CD14-positive monocyte (primary cell): ENCODE measurements around the gene CTCF. TPM values are rescaled to one million over a fixed set of nuclear protein-coding genes. Genes with fewer than 3 reads are reported as not detected.

Experiments
- DNase-seq, 3 donors: peaks; one replicate each; pipeline ENCODE4 v3.0.0-alpha.2; 2011 to 2022
- H2AFZ ChIP-seq: 2 replicates; pipeline ENCODE4 v1.6.0; 2012; ENCODE audit warnings: mild to moderate bottlenecking, low read depth, low read length, inconsistent platforms; ENCODE audit not compliant: insufficient read depth, poor library complexity, severe bottlenecking
- H3K27ac ChIP-seq, 2 donors: 1 replicate in 1 of 2; 2 replicates in 1 of 2; pipeline ENCODE4 v1.5.1; 2012 to 2013; ENCODE audit warnings: low read length in 2 of 2, control low read depth in 1 of 2, inconsistent platforms in 1 of 2, low read depth in 1 of 2, mild to moderate bottlenecking in 1 of 2
- H3K27me3 ChIP-seq, 2 donors: one replicate each; pipeline versions ENCODE4 v1.6.0 to v1.6.1; 2011 to 2013; ENCODE audit warnings: low read length in 2 of 2; ENCODE audit not compliant: control insufficient read depth in 2 of 2, insufficient read depth in 2 of 2
- H3K36me3 ChIP-seq, 2 donors: replicated peaks in 1 of 2; 1 replicate in 1 of 2; 2 replicates in 1 of 2; pipeline versions ENCODE4 v1.5.1 to v1.6.1; 2012 to 2013; ENCODE audit warnings: low read length in 2 of 2, control low read depth in 1 of 2, inconsistent platforms in 1 of 2, mild to moderate bottlenecking in 1 of 2; ENCODE audit not compliant: insufficient read depth in 2 of 2, control insufficient read depth in 1 of 2
- H3K4me1 ChIP-seq, 2 donors: 1 replicate in 1 of 2; 2 replicates in 1 of 2; pipeline versions ENCODE4 v1.5.1 to v1.6.1; 2012 to 2013; ENCODE audit warnings: low read length in 2 of 2, control low read depth in 1 of 2, inconsistent platforms in 1 of 2, mild to moderate bottlenecking in 1 of 2, moderate library complexity in 1 of 2; ENCODE audit not compliant: insufficient read depth in 2 of 2, control insufficient read depth in 1 of 2
- H3K4me2 ChIP-seq: replicated peaks from 2 replicates; pipeline ENCODE3; 2012; ENCODE audit warnings: low read length, moderate library complexity, mild to moderate bottlenecking; ENCODE audit not compliant: poor library complexity, severe bottlenecking; ENCODE audit errors: extremely low read depth
- H3K4me3 ChIP-seq, 3 experiments: fragments of 200-600 bp in 1 of 3; sonication (generic) in 1 of 3; replicated peaks in 1 of 3; 1 replicate in 2 of 3; 2 replicates in 1 of 3; pipeline ENCODE4 v1.5.1; 2011 to 2013; ENCODE audit warnings: low read length in 3 of 3, mild to moderate bottlenecking in 3 of 3, control low read depth in 2 of 3, low read depth in 2 of 3, inconsistent platforms in 1 of 3, moderate library complexity in 1 of 3
- H3K79me2 ChIP-seq: 2 replicates; pipeline ENCODE4 v1.6.0; 2012; ENCODE audit warnings: mild to moderate bottlenecking, control low read depth, inconsistent platforms, low read length, moderate library complexity; ENCODE audit not compliant: insufficient read depth
- H3K9ac ChIP-seq: 2 replicates; pipeline ENCODE4 v1.6.0; 2017; ENCODE audit warnings: low read length, mild to moderate bottlenecking; ENCODE audit not compliant: insufficient read depth, poor library complexity, severe bottlenecking
- H3K9me3 ChIP-seq, 2 donors: replicated peaks in 1 of 2; 1 replicate in 1 of 2; 2 replicates in 1 of 2; pipeline versions ENCODE4 v1.5.1 to v1.6.1; 2012 to 2013; ENCODE audit warnings: low read length in 2 of 2, control low read depth in 1 of 2; ENCODE audit not compliant: control insufficient read depth in 1 of 2, insufficient read depth in 1 of 2
- H4K20me1 ChIP-seq: 2 replicates; pipeline ENCODE4 v1.6.0; 2012; ENCODE audit warnings: mild to moderate bottlenecking, low read length, control low read depth, moderate library complexity; ENCODE audit not compliant: insufficient read depth
- H3K27ac Mint-ChIP-seq, 7 donors: one replicate each; pipeline ENCODE4 v1.8.0; 2020; ENCODE audit warnings: mild to moderate bottlenecking in 7 of 7, mixed read lengths in 7 of 7, moderate library complexity in 6 of 7, inconsistent platforms in 2 of 7
- H3K27me3 Mint-ChIP-seq, 3 donors: one replicate each; pipeline ENCODE4 v1.8.0; 2021 to 2022; ENCODE audit warnings: low read depth in 3 of 3, mild to moderate bottlenecking in 3 of 3, mixed read lengths in 3 of 3, moderate library complexity in 3 of 3, inconsistent platforms in 1 of 3
- H3K36me3 Mint-ChIP-seq, 2 donors: one replicate each; pipeline ENCODE4 v1.8.0; 2020; ENCODE audit warnings: mixed read lengths in 2 of 2, inconsistent platforms in 1 of 2, mild to moderate bottlenecking in 1 of 2
- H3K4me1 Mint-ChIP-seq: one replicate; pipeline ENCODE4 v1.8.0; 2020; ENCODE audit warnings: mild to moderate bottlenecking, mixed read lengths
- H3K4me3 Mint-ChIP-seq, 2 donors: one replicate each; pipeline ENCODE4 v1.8.0; 2020; ENCODE audit warnings: mild to moderate bottlenecking in 2 of 2, mixed read lengths in 2 of 2, moderate library complexity in 1 of 2
- H3K9me3 Mint-ChIP-seq, 7 donors: one replicate each; pipeline ENCODE4 v1.8.0; 2020 to 2022; ENCODE audit warnings: mixed read lengths in 7 of 7, mild to moderate bottlenecking in 6 of 7, moderate library complexity in 6 of 7, inconsistent platforms in 2 of 7
- WGBS: methylation state at CpG from one replicate; pipeline ENCODE4 v1.1.5; 2013; ENCODE audit warnings: missing lambda C conversion rate; ENCODE audit not compliant: insufficient coverage; 5-methylcytosine and 5-hydroxymethylcytosine counted together
- intact Hi-C, 2 donors: fragments of 100-400 bp; cut with micrococcal nuclease; formaldehyde crosslinking; loops; one replicate each; pipeline versions ENCODE4 v1.15.0 to v1.15.1; 2023
- polyA plus RNA-seq, 3 donors: library from polyadenylated mRNA; depleted of rRNA in 1 of 3; unstranded in 2 of 3; stranded (reverse) in 1 of 3; fragments of 300-500 nt in 2 of 3; fragments of >200 nt in 1 of 3; fragmentation: Illumina TruSeq in 2 of 3; gene quantifications; 1 replicate in 2 of 3; 2 replicates in 1 of 3; pipeline ENCODE4 v1.2.3, GENCODE V29; 2012 to 2021
- TF ChIP-seq, protein P1 (sequence below): fragments of 200-600 bp; IDR thresholded peaks from one replicate; pipeline ENCODE4 v1.8.0; 2022; ENCODE audit warnings: antibody characterized with exemption, mild to moderate bottlenecking

Gene CTCF
- polyA plus RNA-seq, 3 donors: 8.4 to 29.9 (median 17.7) TPM

DNA sequence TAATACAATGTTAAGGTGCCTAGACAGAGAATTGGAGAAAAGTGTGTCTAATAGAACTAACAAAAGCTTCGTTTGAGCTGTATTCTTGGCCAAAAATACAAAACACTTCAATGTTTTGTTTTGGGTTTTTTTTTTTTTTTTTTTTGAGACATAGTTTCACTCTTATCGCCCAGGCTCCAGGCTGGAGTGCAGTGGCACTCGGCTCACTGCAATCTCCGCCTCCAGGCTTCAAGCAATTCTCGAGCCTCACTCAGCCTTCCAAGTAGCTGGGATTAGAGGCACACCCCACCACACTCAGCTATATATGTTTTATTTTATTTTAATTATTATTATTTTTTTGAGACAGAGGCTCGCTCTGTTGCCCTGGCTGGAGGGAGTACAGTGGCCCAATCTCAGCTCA lies 44.3 kb downstream of the CTCF start:
- H3K4me2 ChIP-seq: no peak overlapping the region
- no peaks in the 10 kb centered on the region for H3K9me3 Mint-ChIP-seq
- no peak overlapping the region for H3K9ac ChIP-seq
- peaks cover 11 to 20% of the 10 kb centered on the region in 2 donors for H3K36me3 Mint-ChIP-seq
- H3K4me1 ChIP-seq: peaks cover 6 to 9% of the 10 kb centered on the region in 2 donors
- no peaks in the 10 kb centered on the region for H3K9me3 ChIP-seq
- no peak overlapping the region for H3K27ac Mint-ChIP-seq
- H3K36me3 ChIP-seq: peaks cover 11 to 25% of the 10 kb centered on the region in 2 donors
- H3K4me3 Mint-ChIP-seq: no peak overlapping the region
- H3K27me3 Mint-ChIP-seq: peaks cover 0 to 2% (median 1%) of the 10 kb centered on the region in 3 donors
- no peak overlapping the region for H2AFZ ChIP-seq
- DNase-seq: no peak
- intact Hi-C loops: no loop called here
- H3K27ac ChIP-seq: peak overlapping the region in 1 of 2 donors; percentile 22
- TF ChIP-seq, protein P1, sequence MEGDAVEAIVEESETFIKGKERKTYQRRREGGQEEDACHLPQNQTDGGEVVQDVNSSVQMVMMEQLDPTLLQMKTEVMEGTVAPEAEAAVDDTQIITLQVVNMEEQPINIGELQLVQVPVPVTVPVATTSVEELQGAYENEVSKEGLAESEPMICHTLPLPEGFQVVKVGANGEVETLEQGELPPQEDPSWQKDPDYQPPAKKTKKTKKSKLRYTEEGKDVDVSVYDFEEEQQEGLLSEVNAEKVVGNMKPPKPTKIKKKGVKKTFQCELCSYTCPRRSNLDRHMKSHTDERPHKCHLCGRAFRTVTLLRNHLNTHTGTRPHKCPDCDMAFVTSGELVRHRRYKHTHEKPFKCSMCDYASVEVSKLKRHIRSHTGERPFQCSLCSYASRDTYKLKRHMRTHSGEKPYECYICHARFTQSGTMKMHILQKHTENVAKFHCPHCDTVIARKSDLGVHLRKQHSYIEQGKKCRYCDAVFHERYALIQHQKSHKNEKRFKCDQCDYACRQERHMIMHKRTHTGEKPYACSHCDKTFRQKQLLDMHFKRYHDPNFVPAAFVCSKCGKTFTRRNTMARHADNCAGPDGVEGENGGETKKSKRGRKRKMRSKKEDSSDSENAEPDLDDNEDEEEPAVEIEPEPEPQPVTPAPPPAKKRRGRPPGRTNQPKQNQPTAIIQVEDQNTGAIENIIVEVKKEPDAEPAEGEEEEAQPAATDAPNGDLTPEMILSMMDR: no peak
- peaks cover 96% of the 10 kb centered on the region for H3K79me2 ChIP-seq
- peaks cover 85% of the 10 kb centered on the region for H4K20me1 ChIP-seq
- peaks cover 12% of the 10 kb centered on the region for H3K4me1 Mint-ChIP-seq
- H3K4me3 ChIP-seq: no peak overlapping the region
- WGBS: 100% methylated on average over 3 of the region's 6 CpGs
- no peaks in the 10 kb centered on the region for H3K27me3 ChIP-seq

DNA sequence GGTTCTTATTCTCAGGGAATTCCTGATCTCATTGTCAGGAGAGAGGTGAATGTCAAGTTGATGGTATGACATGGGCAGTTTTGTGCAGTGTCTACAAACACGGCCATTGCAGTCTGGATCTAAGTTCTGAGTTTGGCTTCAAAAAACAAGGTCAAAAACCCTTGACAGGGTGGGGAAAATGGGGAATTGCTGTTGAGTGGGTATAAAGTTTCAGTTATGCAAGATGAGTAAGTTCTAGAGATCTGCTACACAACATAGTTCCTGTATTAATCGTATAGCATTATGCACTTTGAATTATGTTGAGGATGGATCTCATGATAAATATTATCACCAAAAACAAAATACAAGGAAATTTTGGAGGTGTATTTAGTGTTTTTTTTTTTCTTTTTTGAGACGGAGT lies 46.0 kb downstream of the CTCF start:
- Histone ChIP-seq H3K4me1 (no peaks in the 10 kb centered on the region), H4K20me1 (peaks cover 72% of the 10 kb centered on the region), H3K9me3 (no peaks in the 10 kb centered on the region), H2AFZ (no peak overlapping the region), H3K4me2 (no peak overlapping the region), H3K79me2 (peaks cover 95% of the 10 kb centered on the region), H3K9ac (no peak overlapping the region), H3K36me3 (peaks cover 26 to 43% of the 10 kb centered on the region in 2 donors), H3K27ac (no peak overlapping the region), H3K4me3 (no peak overlapping the region), H3K27me3 (no peaks in the 10 kb centered on the region)
- WGBS: no CpG with 5 or more reads among the region's 3 CpGs
- peak in 1 of 3 donors; percentile 6 for DNase-seq
- Mint-ChIP-seq H3K9me3 (peaks cover 0 to 1% (median 0%) of the 10 kb centered on the region in 7 donors), H3K4me1 (peaks cover 2% of the 10 kb centered on the region), H3K27ac (peak overlapping the region in 3 of 7 donors; percentile 5 to 12 (median 11)), H3K27me3 (peaks cover 0 to 1% (median 0%) of the 10 kb centered on the region in 3 donors), H3K4me3 (no peak overlapping the region), H3K36me3 (peaks cover 25 to 37% of the 10 kb centered on the region in 2 donors)
- TF ChIP-seq, protein P1: no peak
- intact Hi-C loops: no loop called here
